AML-193 (cell line): ENCODE measurements around the gene PDGFD.

Source experiments
- DNase-seq, 2 experiments: peaks; one replicate each; lab custom pipeline; 2025; lab: John Stamatoyannopoulos, UW

PDGFD gene

GRCh38 chr11:103920449-103920848 is 243.5 kb downstream of the PDGFD start:
- DNase-seq: no peak

GRCh38 chr11:103910721-103911120 is 253.2 kb downstream of the PDGFD start:
- no peak for DNase-seq

- peak in 1 of 2 experiments; percentile 17 for DNase-seq
These were observed 256.1 kb downstream of the PDGFD start for GRCh38 chr11:103907548-103908455.

GRCh38 chr11:103907136-103907535 is 256.8 kb downstream of the PDGFD start:
- DNase-seq: no peak

DNA sequence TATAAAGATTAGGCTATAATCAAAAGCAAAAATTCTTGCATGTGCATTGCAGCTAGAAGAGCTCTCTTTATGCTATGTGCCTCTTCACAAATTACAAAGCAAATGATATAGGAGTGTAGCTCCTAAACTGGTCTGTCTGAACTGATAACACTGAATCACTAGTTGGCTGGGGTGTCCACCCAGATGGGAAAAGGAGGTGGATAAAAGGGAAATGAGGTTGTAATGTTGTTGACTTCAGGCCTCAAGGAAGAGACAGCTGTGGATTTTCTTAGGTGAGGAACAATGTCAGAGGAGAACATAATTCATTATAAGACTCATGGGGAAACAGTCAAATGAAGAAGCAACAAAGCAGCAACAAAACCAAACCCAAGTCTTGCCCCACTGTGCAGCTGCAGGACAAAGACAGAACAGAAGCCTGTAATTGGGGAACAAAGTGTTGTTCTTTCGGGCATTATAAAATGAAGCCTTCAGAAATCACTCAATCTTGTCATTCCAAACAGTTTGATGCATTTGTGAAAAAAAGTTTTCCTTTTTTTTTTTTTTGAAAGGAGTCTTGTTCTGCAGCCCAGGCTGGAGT is 257.6 kb downstream of the PDGFD start:
- DNase-seq: no peak

DNA sequence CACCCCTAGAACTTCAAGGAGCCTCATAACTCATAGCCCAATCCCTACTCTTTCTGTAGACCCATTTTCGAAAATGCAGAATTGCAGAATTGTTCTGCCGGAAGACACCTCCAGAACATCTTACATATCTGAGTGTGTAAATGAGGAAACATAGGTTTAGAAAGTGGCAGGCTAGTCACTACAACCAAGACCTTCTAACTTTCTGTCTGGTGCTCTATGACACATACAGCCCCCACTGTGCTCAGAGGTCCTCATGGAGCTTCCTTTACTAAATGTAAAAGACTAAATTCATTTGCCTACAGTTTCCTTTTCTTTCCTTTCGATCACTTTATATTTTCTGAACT is 259.7 kb downstream of the PDGFD start:
- DNase-seq: no peak

DNA sequence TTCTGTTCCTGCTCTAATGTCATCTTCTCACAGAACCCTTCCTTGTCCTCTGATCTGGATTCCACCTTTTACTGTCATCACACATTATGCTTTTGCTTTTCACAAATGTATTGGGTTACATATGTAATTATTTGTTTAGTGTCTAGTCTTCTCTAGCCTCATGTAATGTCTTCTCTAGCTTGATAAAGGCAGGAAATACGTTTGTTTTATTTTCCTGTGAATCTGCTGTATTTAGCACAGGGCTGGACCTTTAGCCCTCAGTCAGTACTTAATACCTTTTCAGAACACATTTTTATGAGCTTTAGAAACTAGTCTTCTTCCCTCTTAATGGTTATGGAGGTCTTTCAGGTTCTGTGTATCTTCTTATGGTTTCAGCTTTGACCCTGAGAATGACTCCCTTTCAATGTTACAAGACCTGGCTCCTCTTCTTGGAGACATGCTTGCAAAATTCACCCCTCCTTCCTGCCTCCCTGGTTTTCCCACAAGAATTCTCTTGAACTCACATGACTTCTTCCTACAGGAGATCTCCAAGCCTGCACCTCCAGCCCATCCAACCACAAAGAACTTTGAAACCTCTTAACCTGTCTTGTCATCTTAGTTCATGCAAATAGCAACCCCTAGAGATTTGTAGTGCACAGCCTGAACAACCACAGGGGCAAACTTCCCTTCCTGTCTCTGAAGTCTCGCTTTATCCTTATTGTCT is 260.2 kb downstream of the PDGFD start:
- DNase-seq: no peak

GRCh38 chr11:103902994-103903393 is 261.0 kb downstream of the PDGFD start:
- no peak for DNase-seq

- DNase-seq: no peak
These were observed 262.3 kb downstream of the PDGFD start for GRCh38 chr11:103901656-103902055.

GRCh38 chr11:103898577-103899336 is 265.2 kb downstream of the PDGFD start:
- no peak for DNase-seq

GRCh38 chr11:103898065-103898464 is 265.9 kb downstream of the PDGFD start:
- no peak for DNase-seq

GRCh38 chr11:103897160-103897936 is 266.6 kb downstream of the PDGFD start:
- no peak for DNase-seq

- no peak for DNase-seq
These were observed 268.8 kb downstream of the PDGFD start for GRCh38 chr11:103895106-103895505.

- no peak for DNase-seq
These were observed 269.3 kb downstream of the PDGFD start for GRCh38 chr11:103894673-103895072.

GRCh38 chr11:103894034-103894433 is 269.9 kb downstream of the PDGFD start:
- DNase-seq: no peak

GRCh38 chr11:103893371-103893770 is 270.6 kb downstream of the PDGFD start:
- DNase-seq: no peak

DNA sequence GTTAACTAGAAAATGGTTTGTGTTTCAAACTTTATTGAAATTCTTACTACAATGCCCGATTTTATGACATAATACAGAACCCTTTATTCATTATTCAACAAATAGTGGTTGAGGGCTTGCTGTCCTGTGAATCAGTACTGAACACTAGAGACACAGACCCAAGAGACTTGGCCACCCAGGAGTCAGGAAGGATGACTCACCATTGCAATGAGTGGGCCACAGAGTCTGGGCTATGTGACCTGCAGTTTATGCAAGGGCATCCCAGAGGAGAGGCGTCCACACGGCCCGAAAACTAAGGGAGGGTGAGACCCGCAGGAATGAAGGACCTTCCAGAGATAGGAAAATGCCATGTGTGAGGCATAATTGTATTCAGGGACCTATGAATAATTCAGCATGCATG is 271.3 kb downstream of the PDGFD start:
- no peak for DNase-seq

- DNase-seq: no peak
These were observed 273.3 kb downstream of the PDGFD start for GRCh38 chr11:103890654-103891053.

GRCh38 chr11:103889679-103890078 is 274.3 kb downstream of the PDGFD start:
- no peak for DNase-seq

- DNase-seq: no peak
These were observed 275.4 kb downstream of the PDGFD start for GRCh38 chr11:103888541-103888951.

GRCh38 chr11:103887001-103887658 is 276.8 kb downstream of the PDGFD start:
- no peak for DNase-seq
